Prostate gland (tissue), 2 donors: ENCODE results near the gene GDPD5. TPM values are rescaled to one million over a fixed set of nuclear protein-coding genes. Genes with fewer than 3 reads are reported as not detected.

ENCODE experiments used
- DNase-seq: peaks from one replicate; pipeline ENCODE4 v3.0.0-alpha.2; 2019; ENCODE audit warnings: low spot score
- H3K27ac ChIP-seq, 2 donors: fragments of 200-600 bp; sonication (generic); 2 replicates each; pipeline ENCODE4 v1.5.1; 2017 to 2019
- H3K27me3 ChIP-seq: fragments of 200-600 bp; sonication (generic); replicated peaks from 2 replicates; pipeline ENCODE4 v1.5.1; 2019; ENCODE audit not compliant: insufficient read depth
- H3K36me3 ChIP-seq, 2 donors: fragments of 200-600 bp; sonication (generic); 1 replicate in 1 of 2; 2 replicates in 1 of 2; pipeline versions ENCODE4 v1.5.1 to v1.8.1; 2017 to 2019
- H3K4me1 ChIP-seq: fragments of 200-600 bp; sonication (generic); replicated peaks from 2 replicates; pipeline ENCODE4 v1.5.1; 2019
- H3K4me3 ChIP-seq, 2 donors: fragments of 200-600 bp; sonication (generic); 2 replicates each; pipeline ENCODE4 v1.5.1; 2017 to 2019
- H3K9me3 ChIP-seq: fragments of 200-600 bp; sonication (generic); 2 replicates; pipeline ENCODE4 v1.5.1; 2017
- CTCF ChIP-seq, 4 experiments: fragments of 200-600 bp in 2 of 4; fragments of 450-650 bp in 2 of 4; sonication (generic) in 2 of 4; IDR thresholded peaks; 1 replicate in 3 of 4; 2 replicates in 1 of 4; pipeline ENCODE4 v1.5.1; 2016 to 2019; ENCODE audit warnings: antibody characterized with exemption in 4 of 4, mild to moderate bottlenecking in 2 of 4, moderate library complexity in 2 of 4
- POLR2A ChIP-seq: fragments of 450-650 bp; IDR thresholded peaks from one replicate; pipeline ENCODE4 v1.6.1; 2016; ENCODE audit warnings: antibody characterized with exemption, mild to moderate bottlenecking
- POLR2AphosphoS5 ChIP-seq: sonication (generic); formaldehyde crosslinking; IDR thresholded peaks from one replicate; pipeline ENCODE4 v1.6.1; 2017; ENCODE audit warnings: antibody characterized with exemption
- WGBS: methylation state at CpG from one replicate; pipeline ENCODE4 v1.1.5; 2018; 5-methylcytosine and 5-hydroxymethylcytosine counted together
- intact Hi-C: fragments of 100-400 bp; cut with DNase I; formaldehyde crosslinking; loops from one replicate; pipeline ENCODE4 v1.14.2; 2022
- total RNA-seq, 2 donors: library from RNA; depleted of rRNA; stranded (reverse); fragments of >200 nt; gene quantifications; one replicate each; pipeline ENCODE4 v1.1.0, GENCODE V29; 2016

The GDPD5 gene
- total RNA-seq, 2 donors from 2014 or later = 1.7 to 14.6 TPM

- no peak overlapping the region for H3K4me3 ChIP-seq
- intact Hi-C loops = no loop called here
- DNase-seq = no peak
- no peak for TF ChIP-seq CTCF (IDR thresholded peaks at IDR 0.05)
- TF ChIP-seq POLR2AphosphoS5 = no peak
- no peak for TF ChIP-seq POLR2A
- H3K9me3 ChIP-seq = no peaks in the 10 kb centered on the region
- peaks cover 8 to 11% of the 10 kb centered on the region in 2 donors for H3K36me3 ChIP-seq
- no peaks in the 10 kb centered on the region for H3K27me3 ChIP-seq
- H3K27ac ChIP-seq = no peak overlapping the region
- 29% methylated on average over 1 of the region's 1 CpG for WGBS
- no peaks in the 10 kb centered on the region for H3K4me1 ChIP-seq
These were observed 119.4 kb downstream of the GDPD5 start for GRCh38 chr11:75406338-75406777.

GRCh38 chr11:75403983-75404658, 121.6 kb downstream of the GDPD5 start:
- TF ChIP-seq POLR2A = no peak
- no peak for TF ChIP-seq POLR2AphosphoS5
- TF ChIP-seq CTCF (IDR thresholded peaks at IDR 0.05) = no peak
- H3K27ac ChIP-seq = no peak overlapping the region
- intact Hi-C loops = loop anchor here (5.0 kb wide), 1 partner anchor 123 kb away; the partner anchor contains the start of gene GDPD5
- H3K36me3 ChIP-seq = peaks cover 8 to 11% of the 10 kb centered on the region in 2 donors
- no peak overlapping the region for H3K4me3 ChIP-seq
- H3K4me1 ChIP-seq = no peaks in the 10 kb centered on the region
- no peak for DNase-seq
- H3K27me3 ChIP-seq = no peaks in the 10 kb centered on the region
- whole genome bisulfite sequencing = 83% methylated on average over 15 of the region's 15 CpGs
- no peaks in the 10 kb centered on the region for H3K9me3 ChIP-seq

- Histone ChIP-seq H3K27me3 (no peaks in the 10 kb centered on the region), H3K36me3 (peaks cover 8 to 11% of the 10 kb centered on the region in 2 donors), H3K4me1 (no peaks in the 10 kb centered on the region), H3K27ac (no peak overlapping the region), H3K9me3 (no peaks in the 10 kb centered on the region), H3K4me3 (no peak overlapping the region)
- DNase-seq = no peak
- 63% methylated on average over 1 of the region's 1 CpG for WGBS
- intact Hi-C loops = loop anchor here (5.0 kb wide), 1 partner anchor 124 kb away; the partner anchor contains the start of gene GDPD5
- no peak for TF ChIP-seq POLR2A
- no peak for TF ChIP-seq POLR2AphosphoS5
- no peak for TF ChIP-seq CTCF (IDR thresholded peaks at IDR 0.05)
These were observed 122.7 kb downstream of the GDPD5 start for GRCh38 chr11:75403037-75403436.

- H3K36me3 ChIP-seq = peaks cover 8 to 11% of the 10 kb centered on the region in 2 donors
- no peaks in the 10 kb centered on the region for H3K27me3 ChIP-seq
- intact Hi-C loops = loop anchor here (5.0 kb wide), 1 partner anchor 125 kb away; the partner anchor contains the start of gene GDPD5
- DNase-seq = no peak
- no peaks in the 10 kb centered on the region for H3K4me1 ChIP-seq
- no peaks in the 10 kb centered on the region for H3K9me3 ChIP-seq
- no peak overlapping the region for H3K4me3 ChIP-seq
- no peak overlapping the region for H3K27ac ChIP-seq
- WGBS = 83% methylated on average over 10 of the region's 10 CpGs
- no peak for TF ChIP-seq POLR2A
- TF ChIP-seq POLR2AphosphoS5 = no peak
- no peak for TF ChIP-seq CTCF (IDR thresholded peaks at IDR 0.05)
These were observed 123.6 kb downstream of the GDPD5 start for GRCh38 chr11:75402002-75402773.
